SU-DHL-6 (cell line): ENCODE measurements around the gene TSPO.

Experiments used
- EZH2phosphoT487 ChIP-seq: fragments of 200-600 bp; sonication (generic), shearing (Covaris generic); conservative IDR thresholded peaks from 2 replicates; pipeline ENCODE4 v1.6.1; 2018; ENCODE audit warnings: mild to moderate bottlenecking, antibody characterized with exemption, low read length, moderate library complexity, mixed read lengths
- TF ChIP-seq, protein P1 (sequence below): fragments of 200-600 bp; sonication (generic); IDR thresholded peaks from one replicate; pipeline ENCODE4 v1.5.1; 2017; ENCODE audit warnings: antibody characterized with exemption, mild to moderate bottlenecking, low read length, moderate library complexity; ENCODE audit not compliant: insufficient read depth, poor library complexity, severe bottlenecking

DNA sequence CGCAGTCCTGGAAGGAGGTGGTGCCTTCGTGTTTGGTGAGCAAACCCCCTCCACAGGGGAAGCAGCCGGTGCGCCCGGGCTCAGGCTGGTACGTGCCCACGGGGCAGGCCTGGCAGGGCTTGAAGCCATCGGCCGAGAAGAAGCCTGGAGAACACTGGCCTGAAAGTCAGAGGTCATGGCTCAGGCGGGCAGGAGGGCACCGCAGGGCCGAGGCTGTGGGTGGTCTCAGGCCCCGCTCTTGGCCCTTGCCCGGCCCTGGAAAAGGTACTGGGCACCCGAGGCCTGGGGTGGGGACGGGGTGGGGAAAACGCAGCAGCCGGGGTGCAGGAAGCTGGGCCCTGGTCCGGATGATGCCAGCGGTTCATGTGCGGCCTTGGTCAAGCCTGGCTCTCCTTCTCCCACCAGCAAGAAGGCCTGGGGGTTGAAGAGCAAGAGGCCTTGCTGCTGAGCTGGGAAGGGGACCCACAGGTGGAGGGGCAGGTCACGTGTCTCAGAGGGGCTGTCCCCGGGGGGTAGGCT, 61.1 kb downstream of the TSPO start:
- TF ChIP-seq, protein P1, sequence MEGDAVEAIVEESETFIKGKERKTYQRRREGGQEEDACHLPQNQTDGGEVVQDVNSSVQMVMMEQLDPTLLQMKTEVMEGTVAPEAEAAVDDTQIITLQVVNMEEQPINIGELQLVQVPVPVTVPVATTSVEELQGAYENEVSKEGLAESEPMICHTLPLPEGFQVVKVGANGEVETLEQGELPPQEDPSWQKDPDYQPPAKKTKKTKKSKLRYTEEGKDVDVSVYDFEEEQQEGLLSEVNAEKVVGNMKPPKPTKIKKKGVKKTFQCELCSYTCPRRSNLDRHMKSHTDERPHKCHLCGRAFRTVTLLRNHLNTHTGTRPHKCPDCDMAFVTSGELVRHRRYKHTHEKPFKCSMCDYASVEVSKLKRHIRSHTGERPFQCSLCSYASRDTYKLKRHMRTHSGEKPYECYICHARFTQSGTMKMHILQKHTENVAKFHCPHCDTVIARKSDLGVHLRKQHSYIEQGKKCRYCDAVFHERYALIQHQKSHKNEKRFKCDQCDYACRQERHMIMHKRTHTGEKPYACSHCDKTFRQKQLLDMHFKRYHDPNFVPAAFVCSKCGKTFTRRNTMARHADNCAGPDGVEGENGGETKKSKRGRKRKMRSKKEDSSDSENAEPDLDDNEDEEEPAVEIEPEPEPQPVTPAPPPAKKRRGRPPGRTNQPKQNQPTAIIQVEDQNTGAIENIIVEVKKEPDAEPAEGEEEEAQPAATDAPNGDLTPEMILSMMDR: no peak
- no peak for TF ChIP-seq EZH2phosphoT487
